Thyroid gland (tissue), 4 donors: ENCODE measurements around the gene KATNA1.

Experiments
- CTCF ChIP-seq, 6 experiments: fragments of 200-600 bp in 3 of 6; fragments of 450-650 bp in 3 of 6; sonication (generic) in 3 of 6; IDR thresholded peaks; one replicate each; pipeline ENCODE4 v1.5.1; 2016 to 2019; ENCODE audit warnings: antibody characterized with exemption in 6 of 6, mild to moderate bottlenecking in 2 of 6, inconsistent platforms in 1 of 6, moderate library complexity in 1 of 6
- POLR2A ChIP-seq, 2 donors: fragments of 450-650 bp; IDR thresholded peaks; one replicate each; pipeline ENCODE4 v1.6.1; 2017; ENCODE audit warnings: antibody characterized with exemption in 2 of 2, mild to moderate bottlenecking in 2 of 2, moderate library complexity in 1 of 2

- no peak for TF ChIP-seq CTCF (IDR thresholded peaks at IDR 0.05)
- no peak for TF ChIP-seq POLR2A (IDR thresholded peaks at IDR 0.05)
These were observed 55.1 kb downstream of the KATNA1 start for GRCh38 chr6:149593408-149593807.
